Measurements from ENCODE around the gene NOTCH4. TPM values are rescaled to one million over a fixed set of nuclear protein-coding genes. Genes with fewer than 3 reads are reported as not detected.

NOTCH4 gene
- total RNA-seq, 1 donor from 2014 or later = 4.9 TPM

- peaks cover 6% of the 10 kb centered on the region for H3K9me3 Mint-ChIP-seq (ENCODE audit: unreplicated experiment)
- H3K4me1 Mint-ChIP-seq (ENCODE audit: low read depth, unreplicated experiment) = no peaks in the 10 kb centered on the region
- no peak overlapping the region for H3K4me3 Mint-ChIP-seq (ENCODE audit: unreplicated experiment)
- H3K27me3 Mint-ChIP-seq (ENCODE audit: unreplicated experiment) = peaks cover 5% of the 10 kb centered on the region
- no peak for DNase-seq
- TF ChIP-seq CTCF (IDR thresholded peaks at IDR 0.05; ENCODE audit: partially characterized antibody, unreplicated experiment) = no peak
- no peaks in the 10 kb centered on the region for H3K36me3 Mint-ChIP-seq (ENCODE audit: unreplicated experiment)
- H3K27ac Mint-ChIP-seq (ENCODE audit: unreplicated experiment) = no peak overlapping the region
These were observed 15.6 kb upstream of the NOTCH4 start for GRCh38 chr6:32239462-32239861.

- Mint-ChIP-seq H3K9me3 (ENCODE audit: unreplicated experiment) (peaks cover 4% of the 10 kb centered on the region), H3K4me1 (ENCODE audit: low read depth, unreplicated experiment) (no peaks in the 10 kb centered on the region), H3K27ac (ENCODE audit: unreplicated experiment) (no peak overlapping the region), H3K4me3 (ENCODE audit: unreplicated experiment) (no peak overlapping the region), H3K27me3 (ENCODE audit: unreplicated experiment) (no peaks in the 10 kb centered on the region), H3K36me3 (ENCODE audit: unreplicated experiment) (no peaks in the 10 kb centered on the region)
- DNase-seq = no peak
- no peak for TF ChIP-seq CTCF (IDR thresholded peaks at IDR 0.05; ENCODE audit: partially characterized antibody, unreplicated experiment)
These were observed 11.1 kb upstream of the NOTCH4 start for GRCh38 chr6:32234934-32235333.

- no peak for DNase-seq
- H3K27ac Mint-ChIP-seq (ENCODE audit: unreplicated experiment) = no peak overlapping the region
- TF ChIP-seq CTCF (IDR thresholded peaks at IDR 0.05; ENCODE audit: partially characterized antibody, unreplicated experiment) = no peak
These were observed 2.6 kb upstream of the NOTCH4 start for GRCh38 chr6:32226434-32226833.

GRCh38 chr6:32224696-32225095 is 829 bp upstream of the NOTCH4 start:
- H3K9me3 Mint-ChIP-seq (ENCODE audit: unreplicated experiment) = peaks cover 2% of the 10 kb centered on the region
- no peaks in the 10 kb centered on the region for H3K4me1 Mint-ChIP-seq (ENCODE audit: low read depth, unreplicated experiment)
- no peak overlapping the region for H3K4me3 Mint-ChIP-seq (ENCODE audit: unreplicated experiment)
- TF ChIP-seq CTCF (IDR thresholded peaks at IDR 0.05; ENCODE audit: partially characterized antibody, unreplicated experiment) = no peak
- peaks cover 7% of the 10 kb centered on the region for H3K27me3 Mint-ChIP-seq (ENCODE audit: unreplicated experiment)
- DNase-seq = no peak
- H3K36me3 Mint-ChIP-seq (ENCODE audit: unreplicated experiment) = no peaks in the 10 kb centered on the region
- H3K27ac Mint-ChIP-seq (ENCODE audit: unreplicated experiment) = no peak overlapping the region

More at GRCh38 chr6:32226434-32226833, 2.6 kb upstream of the NOTCH4 start:
- Mint-ChIP-seq H3K4me1 (ENCODE audit: low read depth, unreplicated experiment) (no peaks in the 10 kb centered on the region), H3K9me3 (ENCODE audit: unreplicated experiment) (peaks cover 2% of the 10 kb centered on the region), H3K36me3 (ENCODE audit: unreplicated experiment) (no peaks in the 10 kb centered on the region), H3K4me3 (ENCODE audit: unreplicated experiment) (no peak overlapping the region), H3K27me3 (ENCODE audit: unreplicated experiment) (peaks cover 6% of the 10 kb centered on the region)

- Mint-ChIP-seq H3K36me3 (ENCODE audit: unreplicated experiment) (peaks cover under 1% of the 10 kb centered on the region), H3K9me3 (ENCODE audit: unreplicated experiment) (peaks cover 4% of the 10 kb centered on the region), H3K4me3 (ENCODE audit: unreplicated experiment) (no peak overlapping the region), H3K27ac (ENCODE audit: unreplicated experiment) (no peak overlapping the region), H3K4me1 (ENCODE audit: low read depth, unreplicated experiment) (no peaks in the 10 kb centered on the region), H3K27me3 (ENCODE audit: unreplicated experiment) (peaks cover 4% of the 10 kb centered on the region)
- TF ChIP-seq CTCF (IDR thresholded peaks at IDR 0.05; ENCODE audit: partially characterized antibody, unreplicated experiment) = no peak
- no peak for DNase-seq
These were observed 1.3 kb downstream of the NOTCH4 start for GRCh38 chr6:32222333-32223230.
